Activated CD4-positive, alpha-beta memory T cell treated with anti-CD3 and anti-CD28 coated beads, Interleukin-2, amount 10 ng/mL, durations not matched to agents 7 days and 5 days (primary cell): ENCODE results near the gene WDR55. TPM values are rescaled to one million over a fixed set of nuclear protein-coding genes. Genes with fewer than 3 reads are reported as not detected.
"Not testable (repeated sequence)": the region's sequence is repeated elsewhere in the genome, so short reads cannot be mapped to it uniquely, and the experiment has no call there.

Source experiments
- CTCF ChIA-PET: fragments of 350-600 bp; sonication (Branson Sonifier 250); formaldehyde crosslinking; loops from one replicate; lab custom pipeline; 2021; ENCODE audit warnings: antibody characterized with exemption, inconsistent platforms; lab: Charles Lee
- POLR2A ChIA-PET: fragments of 350-600 bp; sonication (Branson Sonifier 250); formaldehyde crosslinking; loops from one replicate; lab custom pipeline; 2021; ENCODE audit warnings: antibody characterized with exemption; lab: Charles Lee
- DNase-seq: peaks from one replicate; pipeline ENCODE4 v3.0.0-alpha.2; 2020
- H3K27ac Mint-ChIP-seq: one replicate; pipeline ENCODE4 v1.8.0; 2021; ENCODE audit warnings: mild to moderate bottlenecking, mixed read lengths
- H3K27me3 Mint-ChIP-seq: one replicate; pipeline ENCODE4 v1.8.0; 2021; ENCODE audit warnings: mixed read lengths
- H3K36me3 Mint-ChIP-seq: one replicate; pipeline ENCODE4 v1.8.0; 2021; ENCODE audit warnings: low read depth, mixed read lengths
- H3K4me1 Mint-ChIP-seq: one replicate; pipeline ENCODE4 v1.8.0; 2021; ENCODE audit warnings: mixed read lengths
- H3K4me3 Mint-ChIP-seq: one replicate; pipeline ENCODE4 v1.8.0; 2021; ENCODE audit warnings: mild to moderate bottlenecking, mixed read lengths
- H3K9me3 Mint-ChIP-seq: one replicate; pipeline ENCODE4 v1.8.0; 2021; ENCODE audit warnings: mixed read lengths
- total RNA-seq, 2 experiments: library from RNA; stranded (reverse); gene quantifications; one replicate each; pipeline ENCODE4 v1.2.3, GENCODE V29; 2021

Gene WDR55
- total RNA-seq, 2 experiments from 2014 or later = 35.0 to 35.2 TPM

- H3K4me1 Mint-ChIP-seq = peaks cover 15% of the 10 kb centered on the region
- POLR2A ChIA-PET = no interaction called here
- DNase-seq = no peak
- H3K36me3 Mint-ChIP-seq = no peaks in the 10 kb centered on the region
- CTCF ChIA-PET = interaction anchor here (5.4 kb wide), 1 partner anchor 354 kb away, joined by 34 read pairs; no protein-coding TSS in a partner anchor
- no peaks in the 10 kb centered on the region for H3K9me3 Mint-ChIP-seq
- no peak overlapping the region for H3K4me3 Mint-ChIP-seq
- H3K27me3 Mint-ChIP-seq = peaks cover 11% of the 10 kb centered on the region
- no peak overlapping the region for H3K27ac Mint-ChIP-seq
Observed at GRCh38 chr5:140718266-140718592, 53.5 kb downstream of the WDR55 start.

DNA sequence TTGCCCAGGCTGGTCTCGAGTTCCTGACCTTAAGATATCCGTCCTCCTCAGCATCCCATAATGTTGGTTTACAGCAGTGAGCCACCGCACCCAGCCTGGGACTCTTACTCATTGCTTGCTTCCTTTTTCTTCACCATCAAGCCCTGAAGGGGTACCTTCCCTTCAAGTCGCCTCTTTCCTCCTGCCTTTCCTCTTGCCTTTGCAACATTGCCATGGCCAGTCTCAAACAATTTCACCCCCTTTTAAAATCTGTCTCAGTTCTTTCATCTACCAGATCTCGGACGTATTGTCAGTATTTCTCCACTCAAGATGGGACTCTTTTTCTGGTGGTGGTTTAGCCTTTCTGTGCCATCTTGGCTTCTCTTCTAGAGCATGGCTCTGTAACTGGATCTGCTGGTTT lies 56.0 kb downstream of the WDR55 start:
- not testable (repeated sequence) for H3K4me3 Mint-ChIP-seq, H3K27ac Mint-ChIP-seq, DNase-seq, H3K36me3 Mint-ChIP-seq, H3K9me3 Mint-ChIP-seq
- POLR2A ChIA-PET = interaction anchor here (1.0 to 2.3 kb wide), 3 partner anchors 10 to 360 kb away, joined by 3 to 7 read pairs (median 3); partner anchors contain the start of gene SLC4A9
- CTCF ChIA-PET = interaction anchor here (0.9 to 5.4 kb wide), 8 partner anchors 10 to 480 kb away, joined by 3 to 34 read pairs (median 6); partner anchors contain the start of genes IK, NDUFA2 and SLC4A9
- peaks cover 12% of the 10 kb centered on the region for H3K27me3 Mint-ChIP-seq
- H3K4me1 Mint-ChIP-seq = peaks cover 25% of the 10 kb centered on the region

DNA sequence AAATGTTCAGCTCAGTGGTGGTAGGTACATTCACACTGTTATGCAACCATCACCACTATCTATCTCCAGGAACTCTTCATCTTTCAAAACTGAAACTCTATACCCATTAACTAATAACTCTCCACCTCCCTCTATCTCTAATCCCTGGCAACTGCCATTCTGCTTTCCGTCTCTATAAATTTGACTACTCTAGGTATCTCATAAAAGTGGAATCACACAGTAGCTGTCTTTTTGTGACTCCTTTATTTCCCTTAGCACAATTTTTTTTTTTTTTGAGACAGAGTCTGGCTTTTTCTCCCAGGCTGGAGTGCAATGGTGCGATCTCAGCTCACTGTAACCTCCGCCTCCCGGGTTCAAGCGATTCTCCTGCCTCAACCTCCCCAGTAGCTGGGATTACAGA lies 56.7 kb downstream of the WDR55 start:
- not testable (repeated sequence) for DNase-seq, H3K36me3 Mint-ChIP-seq, H3K27ac Mint-ChIP-seq, H3K9me3 Mint-ChIP-seq, H3K4me3 Mint-ChIP-seq
- Mint-ChIP-seq H3K4me1 (peaks cover 31% of the 10 kb centered on the region), H3K27me3 (peaks cover 12% of the 10 kb centered on the region)
- POLR2A ChIA-PET = interaction anchor here (2.3 kb wide), 1 partner anchor 10 kb away, joined by 7 read pairs; no protein-coding TSS in a partner anchor
- CTCF ChIA-PET = interaction anchor here (0.9 to 5.4 kb wide), 10 partner anchors 10 to 481 kb away, joined by 3 to 34 read pairs (median 4); partner anchors contain the start of genes CD14 and EIF4EBP3

Other genes starting within 250 kb of the WDR55 start
- gene EIF4EBP3, start 117.2 kb upstream of the WDR55 start, total RNA-seq = 10 to 100 TPM in 1 of 2 experiments, 1 to 10 TPM in 1; 8.0 to 11.6 TPM
- 10 to 100 TPM; 37.4 to 38.3 TPM for gene SRA1, start 107.4 kb upstream of the WDR55 start, total RNA-seq
- gene APBB3, start 100.3 kb upstream of the WDR55 start, total RNA-seq = 10 to 100 TPM; 23.7 to 27.5 TPM
- 10 to 100 TPM; 78.9 to 82.1 TPM for gene SLC35A4, start 100.1 kb upstream of the WDR55 start, total RNA-seq
- gene CD14, start 31.7 kb upstream of the WDR55 start, total RNA-seq = under 1 TPM; 0.23 to 0.38 TPM
- 10 to 100 TPM; 28.9 to 29.0 TPM for gene TMCO6, start 25.5 kb upstream of the WDR55 start, total RNA-seq
- 10 to 100 TPM; 73.0 to 83.8 TPM for gene NDUFA2, start 17.3 kb upstream of the WDR55 start, total RNA-seq
- 100 to 1,000 TPM; 123 to 126 TPM for gene IK, start 17.1 kb upstream of the WDR55 start, total RNA-seq
- 1 to 10 TPM; 2.2 to 2.5 TPM for gene DND1, start 8.7 kb downstream of the WDR55 start, total RNA-seq
- 10 to 100 TPM; 66.0 to 70.2 TPM for gene HARS1, start 26.5 kb downstream of the WDR55 start, total RNA-seq
- gene HARS2, start 26.6 kb downstream of the WDR55 start, total RNA-seq = 10 to 100 TPM; 30.6 to 34.7 TPM
- 10 to 100 TPM; 52.0 to 52.7 TPM for gene ZMAT2, start 35.5 kb downstream of the WDR55 start, total RNA-seq
- not detected for gene PCDHA1, start 121.2 kb downstream of the WDR55 start, total RNA-seq
- not detected for gene PCDHA2, start 129.9 kb downstream of the WDR55 start, total RNA-seq
- not detected for gene PCDHA3, start 136.2 kb downstream of the WDR55 start, total RNA-seq
- not detected for gene PCDHA4, start 142.2 kb downstream of the WDR55 start, total RNA-seq
- not detected for gene PCDHA5, start 156.7 kb downstream of the WDR55 start, total RNA-seq
- not detected for gene PCDHA6, start 163.1 kb downstream of the WDR55 start, total RNA-seq
- not detected for gene PCDHA7, start 169.4 kb downstream of the WDR55 start, total RNA-seq
- not detected for gene PCDHA8, start 176.3 kb downstream of the WDR55 start, total RNA-seq
- gene PCDHA9, start 183.5 kb downstream of the WDR55 start, total RNA-seq = not detected
- not detected for gene PCDHA10, start 191.0 kb downstream of the WDR55 start, total RNA-seq
- gene PCDHA11, start 204.1 kb downstream of the WDR55 start, total RNA-seq = not detected
- not detected for gene PCDHA12, start 210.4 kb downstream of the WDR55 start, total RNA-seq
- not detected for gene PCDHA13, start 217.2 kb downstream of the WDR55 start, total RNA-seq